Skin epidermis (tissue), 12 donors: Measurements from ENCODE around the gene DPY19L3.
A peak's percentile ranks its signal among the peaks of the same experiment; 100 is the strongest.
"Not testable (repeated sequence)": the region's sequence is repeated elsewhere in the genome, so short reads cannot be mapped to it uniquely, and the experiment has no call there.

Experiments used
- H3K27ac ChIP-seq, 21 experiments: fragments of 200-600 bp; sonication (generic) in 11 of 21; one replicate each; pipeline ENCODE4 v1.5.0; 2020; ENCODE audit warnings: mild to moderate bottlenecking in 3 of 21, inconsistent platforms in 2 of 21, moderate library complexity in 2 of 21
- H3K4me3 ChIP-seq, 7 experiments: fragments of 200-600 bp; sonication (generic) in 2 of 7; one replicate each; pipeline ENCODE4 v1.5.0; 2020; ENCODE audit warnings: inconsistent platforms in 2 of 7, mild to moderate bottlenecking in 2 of 7, moderate library complexity in 1 of 7

Gene DPY19L3

DNA sequence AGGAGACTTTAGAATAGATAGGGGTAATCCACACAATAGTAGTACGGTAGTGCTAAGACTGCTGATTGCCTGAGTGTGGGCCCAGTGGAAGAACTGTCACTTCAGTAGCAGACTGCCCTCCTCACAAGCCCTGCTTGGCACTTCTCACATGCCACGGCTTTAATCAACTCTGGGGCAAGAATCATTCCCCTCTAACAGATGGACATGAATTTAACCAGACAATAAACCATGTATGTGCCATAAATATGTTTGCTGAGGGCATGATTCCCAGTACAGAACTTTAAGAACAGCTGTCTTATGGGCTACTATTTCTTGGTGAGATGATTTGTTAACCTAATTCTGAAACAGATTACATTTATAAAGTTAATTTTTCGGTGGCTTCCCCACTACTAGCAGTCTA, 22.0 kb downstream of the DPY19L3 start:
- no peak overlapping the region for H3K27ac ChIP-seq
- H3K4me3 ChIP-seq: no peak overlapping the region

- Histone ChIP-seq H3K27ac (no peak overlapping the region), H3K4me3 (no peak overlapping the region)
Measured at GRCh38 chr19:32436692-32437091, 31.1 kb downstream of the DPY19L3 start.

DNA sequence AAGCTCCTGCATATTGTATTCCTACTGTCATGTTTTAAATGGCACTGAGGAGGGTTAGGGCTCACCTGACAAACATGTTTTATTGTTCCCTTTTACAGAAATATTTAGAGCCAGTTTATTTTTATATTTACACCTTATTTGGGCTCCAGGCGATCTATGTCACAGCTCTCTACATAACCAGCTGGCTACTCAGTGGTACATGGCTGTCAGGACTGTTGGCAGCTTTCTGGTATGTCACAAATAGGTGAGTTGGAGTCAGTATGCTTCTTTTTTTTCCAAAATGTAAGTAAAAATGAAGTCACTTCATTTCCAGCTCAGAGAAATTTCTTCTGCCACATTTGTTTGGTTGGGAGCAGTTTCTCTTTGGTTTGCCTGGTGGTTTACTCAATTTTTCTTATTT, 31.5 kb downstream of the DPY19L3 start:
- Histone ChIP-seq H3K27ac (no peak overlapping the region), H3K4me3 (no peak overlapping the region)

GRCh38 chr19:32438751-32439150, 33.2 kb downstream of the DPY19L3 start:
- Histone ChIP-seq H3K4me3 (no peak overlapping the region), H3K27ac (no peak overlapping the region)

- Histone ChIP-seq H3K27ac (no peak overlapping the region), H3K4me3 (no peak overlapping the region)
Measured at GRCh38 chr19:32442650-32443049, 37.1 kb downstream of the DPY19L3 start.

- H3K27ac ChIP-seq, H3K4me3 ChIP-seq: not testable (repeated sequence)
Measured at GRCh38 chr19:32447534-32447933, 42.0 kb downstream of the DPY19L3 start.

DNA sequence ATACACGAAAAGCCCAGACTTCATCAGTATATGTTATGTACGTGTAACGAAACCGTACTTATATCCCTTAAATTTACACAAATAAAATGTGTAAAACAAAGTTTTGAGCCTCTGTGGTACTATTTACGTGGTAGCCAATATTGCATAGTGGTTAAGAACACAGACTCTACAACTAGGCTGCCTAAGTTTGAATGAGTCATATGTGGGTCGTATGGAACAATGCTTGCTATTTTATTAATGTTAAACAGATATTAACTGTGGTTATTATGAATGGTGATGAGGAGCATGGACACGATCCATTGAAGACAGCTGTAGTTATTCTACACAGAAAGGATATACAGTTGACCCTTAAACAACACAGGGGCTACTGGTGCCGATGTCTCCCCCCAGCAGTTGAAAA, 42.5 kb downstream of the DPY19L3 start:
- no peak overlapping the region for H3K27ac ChIP-seq
- no peak overlapping the region for H3K4me3 ChIP-seq

DNA sequence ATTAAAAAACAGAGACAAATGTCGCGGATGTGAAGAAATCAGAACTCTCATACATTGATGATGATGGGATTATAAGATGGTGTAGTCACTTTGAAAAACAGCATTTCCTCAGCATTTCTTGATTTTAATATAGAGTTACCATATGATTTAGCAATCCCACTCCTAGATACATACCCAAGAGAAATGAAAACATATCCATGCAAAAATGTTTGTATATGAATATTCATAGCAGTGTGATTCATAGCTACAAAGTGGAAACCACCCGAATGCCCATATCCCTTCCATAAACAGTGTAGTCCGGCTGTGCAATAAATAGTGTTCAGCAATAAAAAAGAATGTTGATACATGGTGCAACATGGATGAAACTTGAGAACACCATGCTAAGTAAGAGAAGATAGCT, 44.6 kb downstream of the DPY19L3 start:
- no peak overlapping the region for H3K27ac ChIP-seq

DNA sequence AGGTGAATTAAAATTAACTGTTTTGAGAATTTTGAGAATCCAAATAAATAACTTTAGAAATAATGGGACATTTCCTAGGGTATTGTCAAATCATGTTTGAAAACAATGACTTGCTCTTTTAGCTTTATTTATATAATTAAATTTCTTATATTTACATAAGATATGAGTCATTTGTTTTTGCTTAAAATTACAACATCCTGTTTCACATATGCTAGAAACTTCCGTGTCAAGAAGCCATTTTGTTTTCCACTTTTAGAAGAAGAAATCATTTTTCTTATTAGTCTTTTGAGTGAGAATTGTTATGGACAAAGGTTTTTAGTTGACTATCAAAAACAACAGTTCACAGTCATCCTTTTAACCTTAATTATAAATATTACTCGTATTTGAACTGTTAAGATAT, 48.2 kb downstream of the DPY19L3 start:
- H3K27ac ChIP-seq: no peak overlapping the region
- no peak overlapping the region for H3K4me3 ChIP-seq

More for the DNA sequence above, 44.6 kb downstream of the DPY19L3 start:
- no peak overlapping the region for H3K4me3 ChIP-seq

GRCh38 chr19:32456406-32456805, 50.8 kb downstream of the DPY19L3 start:
- Histone ChIP-seq H3K27ac (no peak overlapping the region), H3K4me3 (no peak overlapping the region)

- H3K27ac ChIP-seq: no peak overlapping the region
- H3K4me3 ChIP-seq: no peak overlapping the region
Measured at GRCh38 chr19:32457571-32458158, 52.1 kb downstream of the DPY19L3 start.

- Histone ChIP-seq H3K27ac (peak overlapping the region in 2 of 21 experiments; percentile 35 to 45), H3K4me3 (no peak overlapping the region)
Measured at GRCh38 chr19:32458500-32459123, 53.0 kb downstream of the DPY19L3 start.

DNA sequence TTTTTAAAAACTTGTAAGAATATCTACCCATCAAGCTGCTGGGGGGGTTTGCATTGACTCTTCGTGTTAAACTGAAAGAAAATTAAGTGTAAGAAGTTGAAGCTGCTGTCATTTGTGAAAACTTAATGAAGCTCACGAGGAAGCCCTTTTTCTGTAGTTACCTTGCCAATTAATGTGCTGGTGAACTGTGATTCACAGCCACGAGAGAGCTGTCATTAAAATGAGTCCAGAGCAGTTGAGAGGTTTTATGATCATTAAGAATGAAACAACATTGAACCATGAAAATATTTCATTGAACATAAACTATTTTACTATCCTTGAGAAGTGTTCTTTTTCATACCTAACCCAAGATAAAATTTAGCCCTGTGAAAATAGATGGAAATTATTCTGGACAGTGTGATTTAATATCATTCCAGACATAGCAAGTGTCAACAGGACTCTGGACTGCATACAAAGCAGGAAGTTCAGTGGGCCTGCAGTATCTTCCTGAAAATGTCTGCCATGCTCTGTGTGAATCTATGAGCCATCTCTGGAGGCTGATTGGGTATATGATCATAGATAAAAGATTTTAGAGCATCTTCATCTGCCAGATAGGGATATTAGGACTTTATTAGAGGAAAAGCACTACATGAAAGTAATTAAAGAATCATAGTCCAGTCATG, 53.8 kb downstream of the DPY19L3 start:
- Histone ChIP-seq H3K27ac (no peak overlapping the region), H3K4me3 (no peak overlapping the region)

- H3K4me3 ChIP-seq: no peak overlapping the region
- H3K27ac ChIP-seq: no peak overlapping the region
Measured at GRCh38 chr19:32460476-32460875, 54.9 kb downstream of the DPY19L3 start.

DNA sequence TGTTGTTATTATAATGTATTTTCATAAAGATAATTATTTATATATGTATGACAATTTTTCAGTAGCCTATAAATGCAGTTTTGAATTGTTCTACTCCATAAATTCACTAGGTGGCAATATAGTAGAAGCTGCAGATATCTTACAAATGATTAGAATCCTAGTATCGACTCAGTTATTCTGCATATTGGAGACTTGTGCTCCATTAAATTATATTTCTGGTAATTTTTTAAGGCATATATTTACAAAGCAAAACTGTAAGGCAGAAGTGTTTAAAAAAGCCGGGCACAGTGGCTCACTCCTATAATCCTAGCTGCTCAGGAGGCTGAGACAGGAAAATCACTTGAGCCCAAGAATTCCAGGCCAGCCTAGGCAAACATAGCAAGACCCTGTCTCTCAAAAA, 58.7 kb downstream of the DPY19L3 start:
- no peak overlapping the region for H3K4me3 ChIP-seq

DNA sequence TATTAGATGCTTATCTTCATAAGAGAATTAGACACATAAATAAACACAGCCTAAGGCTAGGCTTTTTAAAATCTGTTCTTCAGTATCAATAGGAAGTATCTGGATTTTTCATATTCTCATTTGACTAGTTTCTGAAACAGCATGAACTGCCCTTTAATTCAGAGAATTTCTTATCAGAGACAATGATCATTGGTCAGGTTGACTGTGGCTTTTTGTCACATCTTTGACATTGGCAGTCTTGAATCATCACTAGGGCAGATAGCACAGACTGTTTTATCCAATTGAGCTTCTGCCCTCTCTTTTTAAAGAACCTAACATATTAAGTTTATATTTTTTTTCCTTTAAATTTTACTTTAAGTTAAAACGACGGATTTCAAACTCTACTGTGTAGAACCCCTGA, 59.6 kb downstream of the DPY19L3 start:
- Histone ChIP-seq H3K4me3 (no peak overlapping the region), H3K27ac (no peak overlapping the region)

More for the DNA sequence above, 58.7 kb downstream of the DPY19L3 start:
- H3K27ac ChIP-seq: no peak overlapping the region

- H3K27ac ChIP-seq: no peak overlapping the region
- H3K4me3 ChIP-seq: no peak overlapping the region
Measured at GRCh38 chr19:32469795-32470194, 64.2 kb downstream of the DPY19L3 start.

DNA sequence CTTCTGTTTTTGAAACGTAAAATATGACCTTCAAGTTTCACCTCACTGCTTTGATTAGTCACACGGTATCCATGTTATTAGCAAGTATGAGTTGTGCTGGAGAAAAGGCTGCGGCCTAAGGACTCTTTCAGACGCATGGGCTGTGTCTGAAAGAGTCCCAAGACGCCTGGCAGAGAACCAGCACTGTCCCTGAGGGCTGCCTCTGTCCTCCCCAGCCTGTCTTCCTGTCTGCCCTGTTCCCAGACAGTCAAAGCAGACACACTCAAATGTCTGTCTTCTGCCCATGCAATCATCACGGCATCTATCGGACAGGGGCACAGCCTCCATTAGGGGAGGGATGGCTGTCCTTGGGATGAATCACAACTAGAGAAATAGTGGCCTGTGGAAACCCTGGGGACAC, 65.5 kb downstream of the DPY19L3 start:
- Histone ChIP-seq H3K4me3 (no peak overlapping the region), H3K27ac (no peak overlapping the region)

- Histone ChIP-seq H3K27ac (no peak overlapping the region), H3K4me3 (no peak overlapping the region)
Measured at GRCh38 chr19:32471811-32472210, 66.2 kb downstream of the DPY19L3 start.

GRCh38 chr19:32475141-32476031, 69.8 kb downstream of the DPY19L3 start:
- Histone ChIP-seq H3K27ac (no peak overlapping the region), H3K4me3 (no peak overlapping the region)

DNA sequence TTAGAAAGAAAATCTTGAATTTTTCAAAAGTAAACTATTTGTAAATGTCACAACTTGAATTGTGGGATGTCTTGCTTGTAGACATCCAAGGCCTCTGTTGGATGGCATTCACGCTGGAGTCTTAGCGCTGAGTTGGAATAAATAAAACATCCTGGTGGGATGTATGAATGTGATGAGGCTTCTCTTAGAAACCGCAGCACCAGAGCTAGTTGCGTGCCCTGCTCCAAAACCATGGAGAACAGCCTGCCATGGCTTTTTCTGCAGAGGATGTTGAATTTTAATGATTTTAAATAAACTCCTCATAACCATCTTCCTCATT, 70.4 kb downstream of the DPY19L3 start:
- Histone ChIP-seq H3K27ac (no peak overlapping the region), H3K4me3 (no peak overlapping the region)
